Measurements from ENCODE around the gene HCN3. TPM values are rescaled to one million over a fixed set of nuclear protein-coding genes. Genes with fewer than 3 reads are reported as not detected.
A peak's percentile ranks its signal among the peaks of the same experiment; 100 is the strongest.

Gene HCN3
- total RNA-seq, 1 experiment from 2014 or later = 7.5 TPM

DNA sequence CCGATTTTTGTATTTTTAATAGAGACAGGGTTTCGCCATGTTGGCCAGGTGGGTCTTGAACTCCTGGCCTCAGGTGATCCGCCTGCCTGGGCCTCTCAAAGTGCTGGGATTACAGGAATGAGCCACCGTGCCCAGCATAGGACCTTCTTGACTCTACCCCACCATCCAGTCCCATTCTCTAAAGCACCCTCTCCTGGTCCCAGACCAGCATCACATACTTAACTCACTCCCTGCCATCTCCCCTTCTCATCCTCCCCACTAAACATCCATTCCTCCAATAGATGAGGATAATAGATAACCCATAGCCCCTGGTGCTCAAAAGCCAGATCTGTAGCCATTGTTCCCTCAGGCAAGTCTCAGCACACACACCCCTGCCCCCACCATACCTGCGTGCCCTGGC is 24.1 kb upstream of the HCN3 start:
- BruUV-seq (replicated peaks) = no TSS peak
- ChIA-PET POLR2A (ENCODE audit: unreplicated experiment) (no interaction called here), CTCF (no interaction called here)
- H3K27ac ChIP-seq = no peak overlapping the region
- no peak for DNase-seq
- H3K9me3 ChIP-seq (ENCODE audit: insufficient read depth, low read depth) = no peaks in the 10 kb centered on the region
- H3K36me3 ChIP-seq (ENCODE audit: low read depth) = no peaks in the 10 kb centered on the region
- H3K4me3 ChIP-seq = no peak overlapping the region
- no peaks in the 10 kb centered on the region for H4K20me1 ChIP-seq (ENCODE audit: insufficient read depth)
- no peak overlapping the region for H2AFZ ChIP-seq
- peaks cover 11% of the 10 kb centered on the region for H3K79me2 ChIP-seq (ENCODE audit: low read depth)
- H3K9me2 ChIP-seq (ENCODE audit: insufficient read depth) = no peaks in the 10 kb centered on the region
- peaks cover 13% of the 10 kb centered on the region for H3K4me1 ChIP-seq (replicated peaks; ENCODE audit: insufficient read depth)
- TF ChIP-seq EZH2 (IDR thresholded peaks at IDR 0.05; ENCODE audit: low read depth) (no peak), CTCF (conservative IDR thresholded peaks at IDR 0.05) (no peak)
- H3K27me3 ChIP-seq (ENCODE audit: insufficient read depth, low read depth) = no peaks in the 10 kb centered on the region
- H3F3A ChIP-seq (ENCODE audit: insufficient read depth, low read depth) = peaks cover 31% of the 10 kb centered on the region
- intact Hi-C loops (cut with micrococcal nuclease; ENCODE audit: unreplicated experiment) = loop anchor here (10.0 kb wide), 1 partner anchor 252 kb away; no protein-coding TSS in a partner anchor
- H3K4me2 ChIP-seq = peak overlapping the region; percentile 97; the same call in 1 of the 2 replicates

GRCh38 chr1:155253797-155254196 is 23.5 kb upstream of the HCN3 start:
- POLR2A ChIA-PET (ENCODE audit: unreplicated experiment) = no interaction called here
- H3K27ac ChIP-seq = no peak overlapping the region
- no peaks in the 10 kb centered on the region for H3K9me3 ChIP-seq (ENCODE audit: insufficient read depth, low read depth)
- no peaks in the 10 kb centered on the region for H3K27me3 ChIP-seq (ENCODE audit: insufficient read depth, low read depth)
- no TSS peak for BruUV-seq (replicated peaks)
- no peaks in the 10 kb centered on the region for H3K9me2 ChIP-seq (ENCODE audit: insufficient read depth)
- peaks cover 31% of the 10 kb centered on the region for H3F3A ChIP-seq (ENCODE audit: insufficient read depth, low read depth)
- H4K20me1 ChIP-seq (ENCODE audit: insufficient read depth) = no peaks in the 10 kb centered on the region
- H3K4me3 ChIP-seq = peak overlapping the region; percentile 81; the same call in 1 of the 2 replicates
- H2AFZ ChIP-seq = no peak overlapping the region
- no peak for TF ChIP-seq EZH2 (IDR thresholded peaks at IDR 0.05; ENCODE audit: low read depth)
- no peak for TF ChIP-seq CTCF (conservative IDR thresholded peaks at IDR 0.05)
- CTCF ChIA-PET = no interaction called here
- H3K79me2 ChIP-seq (ENCODE audit: low read depth) = peaks cover 11% of the 10 kb centered on the region
- peaks cover 13% of the 10 kb centered on the region for H3K4me1 ChIP-seq (replicated peaks; ENCODE audit: insufficient read depth)
- 0 out of 2 replicates have a peak, but pooled peaks cover 5% of the 10 kb centered on the region for H3K36me3 ChIP-seq (ENCODE audit: low read depth)
- DNase-seq = no peak
- H3K4me2 ChIP-seq = peak overlapping the region; percentile 97
- intact Hi-C loops (cut with micrococcal nuclease; ENCODE audit: unreplicated experiment) = loop anchor here (10.0 kb wide), 1 partner anchor 251 kb away; no protein-coding TSS in a partner anchor

- Histone ChIP-seq H3K4me2 (peak overlapping the region; percentile 97), H3K36me3 (ENCODE audit: low read depth) (0 out of 2 replicates have a peak, but pooled peaks cover 5% of the 10 kb centered on the region), H3K9me3 (ENCODE audit: insufficient read depth, low read depth) (no peaks in the 10 kb centered on the region), H3K9me2 (ENCODE audit: insufficient read depth) (no peaks in the 10 kb centered on the region), H3K4me3 (peak overlapping the region; percentile 81), H3K27me3 (ENCODE audit: insufficient read depth, low read depth) (no peaks in the 10 kb centered on the region), H3F3A (ENCODE audit: insufficient read depth, low read depth) (peaks cover 28% of the 10 kb centered on the region), H3K4me1 (replicated peaks; ENCODE audit: insufficient read depth) (peaks cover 13% of the 10 kb centered on the region), H2AFZ (no peak overlapping the region; the same call in 1 of the 2 replicates), H4K20me1 (ENCODE audit: insufficient read depth) (no peaks in the 10 kb centered on the region), H3K27ac (no peak overlapping the region), H3K79me2 (ENCODE audit: low read depth) (peaks cover 11% of the 10 kb centered on the region)
- CTCF ChIA-PET = interaction anchor here (0.7 kb wide), 1 partner anchor 63 kb away, joined by 5 read pairs; no protein-coding TSS in a partner anchor
- no TSS peak for BruUV-seq (replicated peaks)
- POLR2A ChIA-PET (ENCODE audit: unreplicated experiment) = no interaction called here
- intact Hi-C loops (cut with micrococcal nuclease; ENCODE audit: unreplicated experiment) = loop anchor here (10.0 kb wide), 1 partner anchor 251 kb away; no protein-coding TSS in a partner anchor
- no peak for TF ChIP-seq CTCF (conservative IDR thresholded peaks at IDR 0.05)
- TF ChIP-seq EZH2 (IDR thresholded peaks at IDR 0.05; ENCODE audit: low read depth) = no peak
- DNase-seq = no peak
Measured at GRCh38 chr1:155254228-155254713, 23.0 kb upstream of the HCN3 start.

All from PC-9 (cell line).